GM19372 (cell line): ENCODE results near the gene MRPL47.

Source experiments
- ATAC-seq: cut with Tn5 transposase; IDR thresholded peaks from one replicate; pipeline ENCODE4 v1.9.1; 2021; ENCODE audit warnings: mild to moderate bottlenecking, low read depth, moderate library complexity; ENCODE audit not compliant: unreplicated experiment

The MRPL47 gene

GRCh38 chr3:179599531-179599930 is 4.9 kb downstream of the MRPL47 start:
- no peak for ATAC-seq

GRCh38 chr3:179591313-179591712 is 13.1 kb downstream of the MRPL47 start:
- no peak for ATAC-seq

DNA sequence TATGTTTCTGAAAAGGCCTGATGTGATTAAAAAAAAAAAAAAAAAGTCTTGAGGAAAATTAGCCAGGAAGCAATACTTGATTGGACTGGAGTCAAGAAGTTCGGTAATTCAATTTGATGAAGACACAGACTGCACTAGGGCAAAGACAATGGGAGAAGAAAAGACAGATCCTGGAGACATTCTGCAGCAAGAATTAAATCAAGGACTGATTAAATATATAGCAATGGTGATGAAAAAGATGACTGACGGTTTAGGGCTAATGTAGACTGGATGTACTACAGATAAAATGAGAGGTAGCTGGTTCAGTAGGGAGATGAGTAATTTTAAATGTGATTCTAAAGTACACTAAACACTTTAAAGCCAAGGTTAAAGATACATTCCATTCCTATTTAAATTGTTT is 13.8 kb downstream of the MRPL47 start:
- ATAC-seq: no peak

GRCh38 chr3:179589143-179589542 is 15.3 kb downstream of the MRPL47 start:
- no peak for ATAC-seq

GRCh38 chr3:179580992-179581391 is 23.4 kb downstream of the MRPL47 start:
- no peak for ATAC-seq

- ATAC-seq: no peak
Measured at GRCh38 chr3:179565496-179565895, 38.9 kb downstream of the MRPL47 start.

DNA sequence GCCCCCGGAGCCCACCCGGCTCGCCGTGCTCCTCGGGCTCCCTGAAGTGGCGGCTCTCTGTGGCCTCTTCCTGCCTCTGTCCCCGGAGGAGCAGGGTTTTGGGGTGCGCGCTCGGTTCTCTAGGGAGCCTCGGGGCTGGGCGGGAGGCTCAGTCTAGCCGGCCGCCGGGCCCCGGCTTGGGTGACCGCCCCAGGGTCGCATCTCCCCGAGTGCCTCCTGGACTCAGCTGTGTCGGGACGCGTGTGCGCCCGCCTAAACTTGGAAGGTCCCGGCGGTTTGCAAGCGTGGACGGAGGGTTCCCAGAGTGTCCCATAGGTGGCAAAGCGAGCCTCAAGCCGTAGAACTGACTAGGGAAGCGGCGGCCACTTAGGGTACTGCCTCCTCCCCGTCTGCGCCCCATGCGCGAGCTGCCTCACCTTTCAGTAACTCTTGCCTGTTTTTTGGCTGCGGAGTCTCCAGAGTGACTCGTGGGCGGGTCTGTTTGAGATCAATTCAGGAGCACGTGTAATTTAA is 41.1 kb downstream of the MRPL47 start:
- peak; percentile 46 for ATAC-seq

DNA sequence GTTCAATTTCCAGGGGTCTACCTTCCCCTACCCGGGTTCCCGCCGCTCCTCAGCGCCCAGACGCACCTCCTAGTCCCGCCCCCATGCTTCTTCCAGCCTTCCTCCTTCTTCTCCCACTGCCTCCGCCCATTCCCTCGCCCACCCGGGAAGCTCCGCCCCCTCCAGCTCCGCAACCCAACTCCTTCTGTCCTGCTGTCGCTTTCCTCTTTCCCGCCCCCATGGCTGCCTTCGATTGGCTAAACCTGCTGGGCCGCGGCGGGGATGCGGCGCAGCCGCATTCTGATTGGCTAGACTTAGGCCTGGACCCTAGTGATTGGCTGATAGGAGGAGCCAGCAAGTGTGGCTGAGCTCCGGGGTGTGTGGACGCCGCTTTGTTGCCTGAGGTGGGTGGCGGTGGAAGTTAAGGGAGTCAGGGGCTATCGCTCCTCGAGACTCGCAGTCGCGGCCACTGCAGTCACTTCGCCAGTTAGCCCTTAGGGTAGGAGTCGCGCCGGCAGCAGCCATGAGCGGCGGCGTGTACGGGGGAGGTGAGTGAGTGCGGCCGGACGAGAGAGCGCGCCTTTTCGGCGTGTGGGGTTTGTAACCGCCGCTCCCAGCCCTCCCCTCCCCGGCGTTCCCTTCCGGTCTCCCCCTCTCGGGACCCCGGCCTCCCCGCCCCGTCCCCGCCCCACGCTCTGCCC is 41.7 kb downstream of the MRPL47 start, which contains the start of gene ACTL6A:
ACTL6A (plus strand) TSS at position 336 of the 680 bp plus-strand sequence; CDS start at position 503, 167 bp downstream.
- peak; percentile 90 for ATAC-seq

- no peak for ATAC-seq
Measured at GRCh38 chr3:179560791-179561190, 43.6 kb downstream of the MRPL47 start.

- no peak for ATAC-seq
Measured at GRCh38 chr3:179558742-179559364, 45.6 kb downstream of the MRPL47 start.

GRCh38 chr3:179551349-179552105 is 52.9 kb downstream of the MRPL47 start:
- ATAC-seq: no peak

GRCh38 chr3:179546814-179547241 is 57.6 kb downstream of the MRPL47 start:
- no peak for ATAC-seq

DNA sequence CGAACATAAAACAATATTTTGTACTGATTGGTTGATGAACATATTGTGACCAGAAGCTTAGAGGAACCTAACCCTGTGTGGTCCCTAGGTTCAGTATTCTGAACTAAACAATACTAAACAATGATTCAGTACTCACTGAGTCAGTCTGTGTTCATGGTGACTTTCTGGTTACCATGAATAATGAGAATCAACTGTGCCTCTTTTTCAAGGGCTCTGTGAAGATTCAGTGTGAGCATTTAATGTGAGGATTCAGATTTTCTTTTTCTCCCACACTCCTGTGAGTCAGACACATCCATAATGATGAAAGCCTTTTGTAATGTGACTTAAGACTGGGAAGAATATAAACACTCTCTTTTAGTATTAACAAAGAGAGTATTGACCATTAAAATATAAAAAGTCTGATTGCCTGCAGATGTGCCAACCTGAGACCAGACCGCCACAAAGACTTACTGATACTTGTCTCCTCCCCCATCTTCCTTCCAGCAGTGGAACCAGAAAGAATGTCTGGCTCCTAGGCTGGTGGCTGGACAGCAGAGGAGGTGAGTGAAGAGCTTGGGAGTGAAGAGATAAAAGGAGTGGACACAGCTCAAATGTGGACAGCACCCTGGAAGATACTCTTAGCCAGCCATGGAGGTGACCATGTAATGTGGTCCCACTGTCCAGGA is 59.3 kb downstream of the MRPL47 start:
- ATAC-seq: no peak

GRCh38 chr3:179542375-179542774 is 62.1 kb downstream of the MRPL47 start:
- ATAC-seq: no peak

GRCh38 chr3:179541596-179541995 is 62.8 kb downstream of the MRPL47 start:
- no peak for ATAC-seq

DNA sequence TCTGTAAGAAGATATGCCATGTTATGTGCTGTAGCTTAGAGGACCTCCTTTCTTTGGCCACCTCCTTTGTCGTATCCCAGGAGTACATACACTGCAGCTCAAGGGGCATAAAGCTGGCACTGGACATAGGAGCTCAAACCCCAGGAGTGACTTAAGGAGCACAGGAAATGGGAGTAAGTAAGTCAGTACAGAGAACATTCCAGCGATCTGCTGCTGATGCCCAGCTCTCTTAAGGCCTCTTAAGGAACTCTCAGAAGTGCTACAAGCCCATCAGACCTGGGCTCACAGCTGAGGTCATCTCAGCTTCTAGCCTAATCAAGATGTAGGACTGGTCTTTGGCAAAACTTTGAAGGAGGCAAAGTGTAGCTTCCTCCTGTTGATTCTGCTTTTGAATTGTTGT is 63.3 kb downstream of the MRPL47 start:
- no peak for ATAC-seq
